ENCODE data around the gene STX8.
"Not testable (repeated sequence)": the region's sequence is repeated elsewhere in the genome, so short reads cannot be mapped to it uniquely, and the experiment has no call there.

The STX8 gene

GRCh38 chr17:9339482-9339881 is 236.1 kb downstream of the STX8 start:
- H3K4me3 ChIP-seq (ENCODE audit: low read length); H3K36me3 ChIP-seq (ENCODE audit: insufficient read depth, low read length); H3K4me1 ChIP-seq (ENCODE audit: insufficient read depth, low read length); H3K9me3 ChIP-seq (ENCODE audit: insufficient read depth, low read depth, low read length); H3K27ac ChIP-seq (ENCODE audit: low read depth, low read length); H3K9ac ChIP-seq (ENCODE audit: low read depth, low read length); H3K27me3 ChIP-seq (ENCODE audit: insufficient read depth, low read length): not testable (repeated sequence)
- WGBS = 84% methylated on average over 10 of the region's 10 CpGs

GRCh38 chr17:9336817-9337216 is 238.8 kb downstream of the STX8 start:
- Histone ChIP-seq H3K9me3 (ENCODE audit: insufficient read depth, low read depth, low read length) (peaks cover 12% of the 10 kb centered on the region), H3K36me3 (ENCODE audit: insufficient read depth, low read length) (no peaks in the 10 kb centered on the region), H3K9ac (ENCODE audit: low read depth, low read length) (no peak overlapping the region), H3K27ac (ENCODE audit: low read depth, low read length) (no peak overlapping the region), H3K4me1 (ENCODE audit: insufficient read depth, low read length) (peaks cover 6% of the 10 kb centered on the region), H3K27me3 (ENCODE audit: insufficient read depth, low read length) (no peaks in the 10 kb centered on the region), H3K4me3 (ENCODE audit: low read length) (no peak overlapping the region)
- 70% methylated on average over 2 of the region's 2 CpGs for WGBS

- Histone ChIP-seq H3K4me3 (ENCODE audit: low read length) (no peak overlapping the region), H3K27me3 (ENCODE audit: insufficient read depth, low read length) (peaks cover 8% of the 10 kb centered on the region; the same call in 1 of the 2 replicates), H3K9me3 (ENCODE audit: insufficient read depth, low read depth, low read length) (peaks cover 12% of the 10 kb centered on the region), H3K9ac (ENCODE audit: low read depth, low read length) (no peak overlapping the region), H3K36me3 (ENCODE audit: insufficient read depth, low read length) (no peaks in the 10 kb centered on the region), H3K4me1 (ENCODE audit: insufficient read depth, low read length) (peaks cover 27% of the 10 kb centered on the region), H3K27ac (ENCODE audit: low read depth, low read length) (no peak overlapping the region)
- 95% methylated on average over 10 of the region's 10 CpGs for WGBS
Measured at GRCh38 chr17:9334536-9335446, 240.8 kb downstream of the STX8 start.

- Histone ChIP-seq H3K27ac (ENCODE audit: low read depth, low read length) (no peak overlapping the region), H3K9ac (ENCODE audit: low read depth, low read length) (no peak overlapping the region), H3K27me3 (ENCODE audit: insufficient read depth, low read length) (peaks cover 23% of the 10 kb centered on the region), H3K4me3 (ENCODE audit: low read length) (no peak overlapping the region), H3K36me3 (ENCODE audit: insufficient read depth, low read length) (no peaks in the 10 kb centered on the region), H3K9me3 (ENCODE audit: insufficient read depth, low read depth, low read length) (peaks cover 12% of the 10 kb centered on the region), H3K4me1 (ENCODE audit: insufficient read depth, low read length) (peaks cover 35% of the 10 kb centered on the region)
- 87% methylated on average over 6 of the region's 6 CpGs for WGBS
Measured at GRCh38 chr17:9332132-9332494, 243.5 kb downstream of the STX8 start.

- 45% methylated on average over 16 of the region's 16 CpGs for WGBS
- H3K27ac ChIP-seq (ENCODE audit: low read depth, low read length) = no peak overlapping the region
- H3K4me3 ChIP-seq (ENCODE audit: low read length) = peak overlapping the region; percentile 11; the same call in 1 of the 2 replicates
- peaks cover 35% of the 10 kb centered on the region for H3K4me1 ChIP-seq (ENCODE audit: insufficient read depth, low read length)
- no peak overlapping the region for H3K9ac ChIP-seq (ENCODE audit: low read depth, low read length)
- H3K9me3 ChIP-seq (ENCODE audit: insufficient read depth, low read depth, low read length) = peaks cover 12% of the 10 kb centered on the region
- peaks cover 23% of the 10 kb centered on the region for H3K27me3 ChIP-seq (ENCODE audit: insufficient read depth, low read length)
- H3K36me3 ChIP-seq (ENCODE audit: insufficient read depth, low read length) = no peaks in the 10 kb centered on the region
Measured at GRCh38 chr17:9331279-9332131, 244.1 kb downstream of the STX8 start.

GRCh38 chr17:9330611-9331271 is 244.9 kb downstream of the STX8 start:
- H3K9ac ChIP-seq (ENCODE audit: low read depth, low read length) = peak overlapping the region; percentile 40; the same call in 1 of the 2 replicates

GRCh38 chr17:9330141-9330540 is 245.5 kb downstream of the STX8 start:
- Histone ChIP-seq H3K36me3 (ENCODE audit: insufficient read depth, low read length) (no peaks in the 10 kb centered on the region), H3K27me3 (ENCODE audit: insufficient read depth, low read length) (peaks cover 23% of the 10 kb centered on the region), H3K27ac (ENCODE audit: low read depth, low read length) (peak overlapping the region; percentile 6; the same call in 1 of the 2 replicates), H3K4me3 (ENCODE audit: low read length) (peak overlapping the region; percentile 36), H3K4me1 (ENCODE audit: insufficient read depth, low read length) (peaks cover 35% of the 10 kb centered on the region), H3K9ac (ENCODE audit: low read depth, low read length) (peak overlapping the region; percentile 40; the same call in 1 of the 2 replicates), H3K9me3 (ENCODE audit: insufficient read depth, low read depth, low read length) (peaks cover 8% of the 10 kb centered on the region)
- WGBS = 0% methylated on average over 5 of the region's 5 CpGs

More at GRCh38 chr17:9330611-9331271, 244.9 kb downstream of the STX8 start:
- Histone ChIP-seq H3K27me3 (ENCODE audit: insufficient read depth, low read length) (peaks cover 23% of the 10 kb centered on the region), H3K27ac (ENCODE audit: low read depth, low read length) (peak overlapping the region; percentile 6; the same call in 1 of the 2 replicates), H3K4me3 (ENCODE audit: low read length) (peak overlapping the region; percentile 36), H3K36me3 (ENCODE audit: insufficient read depth, low read length) (no peaks in the 10 kb centered on the region), H3K9me3 (ENCODE audit: insufficient read depth, low read depth, low read length) (peaks cover 12% of the 10 kb centered on the region), H3K4me1 (ENCODE audit: insufficient read depth, low read length) (peaks cover 35% of the 10 kb centered on the region)
- 16% methylated on average over 21 of the region's 21 CpGs for WGBS

- Histone ChIP-seq H3K9ac (ENCODE audit: low read depth, low read length) (no peak overlapping the region), H3K27ac (ENCODE audit: low read depth, low read length) (no peak overlapping the region), H3K36me3 (ENCODE audit: insufficient read depth, low read length) (no peaks in the 10 kb centered on the region), H3K4me3 (ENCODE audit: low read length) (no peak overlapping the region), H3K9me3 (ENCODE audit: insufficient read depth, low read depth, low read length) (peaks cover under 1% of the 10 kb centered on the region), H3K4me1 (ENCODE audit: insufficient read depth, low read length) (peaks cover 35% of the 10 kb centered on the region), H3K27me3 (ENCODE audit: insufficient read depth, low read length) (peaks cover 23% of the 10 kb centered on the region)
- 39% methylated on average over 9 of the region's 9 CpGs for WGBS
Measured at GRCh38 chr17:9329251-9329921, 246.2 kb downstream of the STX8 start.

- peaks cover 15% of the 10 kb centered on the region for H3K27me3 ChIP-seq (ENCODE audit: insufficient read depth, low read length)
- no peak overlapping the region for H3K9ac ChIP-seq (ENCODE audit: low read depth, low read length)
- H3K36me3 ChIP-seq (ENCODE audit: insufficient read depth, low read length) = no peaks in the 10 kb centered on the region
- H3K9me3 ChIP-seq (ENCODE audit: insufficient read depth, low read depth, low read length) = no peaks in the 10 kb centered on the region
- no peak overlapping the region for H3K27ac ChIP-seq (ENCODE audit: low read depth, low read length)
- WGBS = 96% methylated on average over 2 of the region's 4 CpGs
- peaks cover 23% of the 10 kb centered on the region for H3K4me1 ChIP-seq (ENCODE audit: insufficient read depth, low read length)
- H3K4me3 ChIP-seq (ENCODE audit: low read length) = no peak overlapping the region
Measured at GRCh38 chr17:9324864-9325263, 250.8 kb downstream of the STX8 start.

- Histone ChIP-seq H3K36me3 (ENCODE audit: insufficient read depth, low read length) (no peaks in the 10 kb centered on the region), H3K27me3 (ENCODE audit: insufficient read depth, low read length) (no peaks in the 10 kb centered on the region), H3K9ac (ENCODE audit: low read depth, low read length) (no peak overlapping the region), H3K4me3 (ENCODE audit: low read length) (no peak overlapping the region), H3K27ac (ENCODE audit: low read depth, low read length) (no peak overlapping the region; the same call in 1 of the 2 replicates), H3K9me3 (ENCODE audit: insufficient read depth, low read depth, low read length) (no peaks in the 10 kb centered on the region), H3K4me1 (ENCODE audit: insufficient read depth, low read length) (peaks cover 14% of the 10 kb centered on the region)
- WGBS = 43% methylated on average over 2 of the region's 2 CpGs
Measured at GRCh38 chr17:9322326-9322725, 253.3 kb downstream of the STX8 start.

All from HUES64 (cell line).